ENCODE measurements around the gene PALLD.

Gene PALLD

DNA sequence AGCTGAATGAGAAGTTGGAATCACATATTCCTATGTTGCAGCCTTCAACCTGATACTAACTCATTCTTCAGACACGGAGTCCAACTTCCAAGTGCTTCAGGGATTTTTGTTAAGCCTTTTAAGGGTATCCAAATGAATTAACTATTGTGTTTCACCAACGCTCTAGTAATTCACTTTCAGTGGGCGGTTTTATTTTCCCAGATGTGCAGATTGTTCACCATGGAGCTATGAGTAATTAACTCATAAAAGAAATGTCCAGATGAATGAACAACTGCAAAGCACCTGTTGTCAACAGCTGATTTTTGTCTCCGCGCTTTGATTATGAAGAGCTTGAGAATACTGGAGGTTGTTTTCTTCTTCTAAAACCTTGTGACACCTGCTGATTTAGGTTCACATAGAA is 325.6 kb downstream of the PALLD start:
- Histone ChIP-seq H4K20me1 (ENCODE audit: insufficient read depth, low read length) (no peaks in the 10 kb centered on the region), H3K27me3 (ENCODE audit: insufficient read depth, low read length) (no peaks in the 10 kb centered on the region), H2AFZ (ENCODE audit: low read length) (no peak overlapping the region), H3K79me2 (ENCODE audit: insufficient read depth, low read length) (no peaks in the 10 kb centered on the region), H3K36me3 (ENCODE audit: insufficient read depth, low read length) (no peaks in the 10 kb centered on the region), H3K4me2 (ENCODE audit: low read length) (no peak overlapping the region), H3K9ac (ENCODE audit: low read length) (no peak overlapping the region), H3K27ac (ENCODE audit: low read depth, low read length, poor library complexity, severe bottlenecking) (no peak overlapping the region), H3K4me1 (ENCODE audit: insufficient read depth, low read length, severe bottlenecking) (no peaks in the 10 kb centered on the region), H3F3A (ENCODE audit: insufficient read depth, low read length) (no peaks in the 10 kb centered on the region), H3K9me2 (ENCODE audit: low read depth, low read length) (no peaks in the 10 kb centered on the region), H3K4me3 (ENCODE audit: low read depth, low read length, poor library complexity, severe bottlenecking) (no peak overlapping the region), H3K9me3 (ENCODE audit: low read length) (no peaks in the 10 kb centered on the region)
- TF ChIP-seq EZH2 (IDR thresholded peaks at IDR 0.05; ENCODE audit: borderline replicate concordance, low read length), result no peak
- TF ChIP-seq, protein P1, sequence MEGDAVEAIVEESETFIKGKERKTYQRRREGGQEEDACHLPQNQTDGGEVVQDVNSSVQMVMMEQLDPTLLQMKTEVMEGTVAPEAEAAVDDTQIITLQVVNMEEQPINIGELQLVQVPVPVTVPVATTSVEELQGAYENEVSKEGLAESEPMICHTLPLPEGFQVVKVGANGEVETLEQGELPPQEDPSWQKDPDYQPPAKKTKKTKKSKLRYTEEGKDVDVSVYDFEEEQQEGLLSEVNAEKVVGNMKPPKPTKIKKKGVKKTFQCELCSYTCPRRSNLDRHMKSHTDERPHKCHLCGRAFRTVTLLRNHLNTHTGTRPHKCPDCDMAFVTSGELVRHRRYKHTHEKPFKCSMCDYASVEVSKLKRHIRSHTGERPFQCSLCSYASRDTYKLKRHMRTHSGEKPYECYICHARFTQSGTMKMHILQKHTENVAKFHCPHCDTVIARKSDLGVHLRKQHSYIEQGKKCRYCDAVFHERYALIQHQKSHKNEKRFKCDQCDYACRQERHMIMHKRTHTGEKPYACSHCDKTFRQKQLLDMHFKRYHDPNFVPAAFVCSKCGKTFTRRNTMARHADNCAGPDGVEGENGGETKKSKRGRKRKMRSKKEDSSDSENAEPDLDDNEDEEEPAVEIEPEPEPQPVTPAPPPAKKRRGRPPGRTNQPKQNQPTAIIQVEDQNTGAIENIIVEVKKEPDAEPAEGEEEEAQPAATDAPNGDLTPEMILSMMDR (IDR thresholded peaks at IDR 0.05; ENCODE audit: low read length), result no peak

DNA sequence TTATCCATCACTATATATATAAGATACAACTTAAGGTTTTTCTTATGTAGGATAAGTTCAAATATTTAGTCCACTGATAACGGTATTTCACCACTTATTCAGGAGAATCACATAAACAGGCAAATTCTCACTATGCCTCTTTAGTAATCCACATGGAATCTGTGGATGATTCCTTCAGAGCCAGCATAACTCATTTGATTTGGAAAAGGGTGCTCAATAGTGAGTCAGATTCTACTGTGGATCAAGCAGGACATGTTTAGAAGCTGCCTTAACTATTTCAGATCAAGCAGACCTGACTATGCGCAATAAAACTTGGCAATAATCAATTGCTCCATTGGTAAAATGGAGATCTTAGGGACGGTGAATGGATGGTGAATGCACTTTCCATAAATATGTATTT is 329.1 kb downstream of the PALLD start:
- no peaks in the 10 kb centered on the region for H3K4me1 ChIP-seq (ENCODE audit: insufficient read depth, low read length, severe bottlenecking)
- no peaks in the 10 kb centered on the region for H4K20me1 ChIP-seq (ENCODE audit: insufficient read depth, low read length)
- H3K9ac ChIP-seq (ENCODE audit: low read length), result no peak overlapping the region
- H3K9me2 ChIP-seq (ENCODE audit: low read depth, low read length), result no peaks in the 10 kb centered on the region
- TF ChIP-seq EZH2 (IDR thresholded peaks at IDR 0.05; ENCODE audit: borderline replicate concordance, low read length), result no peak
- TF ChIP-seq, protein P1 (IDR thresholded peaks at IDR 0.05; ENCODE audit: low read length), result no peak
- H3K79me2 ChIP-seq (ENCODE audit: insufficient read depth, low read length), result no peaks in the 10 kb centered on the region
- H3K4me3 ChIP-seq (ENCODE audit: low read depth, low read length, poor library complexity, severe bottlenecking), result no peak overlapping the region
- H2AFZ ChIP-seq (ENCODE audit: low read length), result no peak overlapping the region
- H3K27ac ChIP-seq (ENCODE audit: low read depth, low read length, poor library complexity, severe bottlenecking), result no peak overlapping the region
- no peak overlapping the region for H3K4me2 ChIP-seq (ENCODE audit: low read length)
- H3K9me3 ChIP-seq (ENCODE audit: low read length), result no peaks in the 10 kb centered on the region
- H3F3A ChIP-seq (ENCODE audit: insufficient read depth, low read length), result no peaks in the 10 kb centered on the region
- H3K27me3 ChIP-seq (ENCODE audit: insufficient read depth, low read length), result no peaks in the 10 kb centered on the region
- H3K36me3 ChIP-seq (ENCODE audit: insufficient read depth, low read length), result no peaks in the 10 kb centered on the region

DNA sequence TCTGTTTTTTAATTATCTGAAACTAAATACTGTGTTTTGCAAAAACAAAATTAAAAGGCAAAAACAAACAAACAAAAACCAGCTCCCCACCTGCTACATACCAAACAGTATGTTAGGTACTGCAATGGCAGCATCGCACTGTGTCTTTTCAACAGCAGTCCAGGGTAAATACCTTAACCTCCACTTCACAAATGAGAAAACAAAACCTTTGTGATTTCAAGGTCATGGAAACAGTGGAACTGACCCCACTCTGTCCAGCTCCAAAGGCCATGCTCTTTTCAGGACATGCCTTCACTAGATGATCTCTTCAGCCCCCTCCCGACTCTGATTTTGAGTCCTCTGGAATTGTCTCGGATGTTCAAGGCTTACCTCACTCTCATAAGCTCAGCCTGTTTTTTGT is 329.8 kb downstream of the PALLD start:
- no peak overlapping the region for H3K4me2 ChIP-seq (ENCODE audit: low read length)
- no peak overlapping the region for H3K4me3 ChIP-seq (ENCODE audit: low read depth, low read length, poor library complexity, severe bottlenecking)
- H3K9me3 ChIP-seq (ENCODE audit: low read length), result no peaks in the 10 kb centered on the region
- H3K9me2 ChIP-seq (ENCODE audit: low read depth, low read length), result no peaks in the 10 kb centered on the region
- H3K9ac ChIP-seq (ENCODE audit: low read length), result no peak overlapping the region
- no peak overlapping the region for H2AFZ ChIP-seq (ENCODE audit: low read length)
- H3F3A ChIP-seq (ENCODE audit: insufficient read depth, low read length), result no peaks in the 10 kb centered on the region
- H3K4me1 ChIP-seq (ENCODE audit: insufficient read depth, low read length, severe bottlenecking), result peaks cover 3% of the 10 kb centered on the region
- no peaks in the 10 kb centered on the region for H4K20me1 ChIP-seq (ENCODE audit: insufficient read depth, low read length)
- no peak overlapping the region for H3K27ac ChIP-seq (ENCODE audit: low read depth, low read length, poor library complexity, severe bottlenecking)
- no peaks in the 10 kb centered on the region for H3K36me3 ChIP-seq (ENCODE audit: insufficient read depth, low read length)
- TF ChIP-seq, protein P1 (IDR thresholded peaks at IDR 0.05; ENCODE audit: low read length), result no peak
- TF ChIP-seq EZH2 (IDR thresholded peaks at IDR 0.05; ENCODE audit: borderline replicate concordance, low read length), result no peak
- no peaks in the 10 kb centered on the region for H3K79me2 ChIP-seq (ENCODE audit: insufficient read depth, low read length)
- no peaks in the 10 kb centered on the region for H3K27me3 ChIP-seq (ENCODE audit: insufficient read depth, low read length)
